Measurements from ENCODE around the gene CHAF1A. TPM values are rescaled to one million over a fixed set of nuclear protein-coding genes. Genes with fewer than 3 reads are reported as not detected.
A peak's percentile ranks its signal among the peaks of the same experiment; 100 is the strongest.

The CHAF1A gene
- total and polyA plus RNA-seq, 2 donors (not counting 1 experiment from before 2014, with no cell fraction given), result 5.9 TPM

- Histone ChIP-seq H3K27ac (ENCODE audit: insufficient read depth, low read length) (no peak overlapping the region), H3K79me2 (ENCODE audit: control insufficient read depth, insufficient read depth, low read length) (peaks cover 83% of the 10 kb centered on the region), H3K27me3 (ENCODE audit: control insufficient read depth, insufficient read depth, low read length) (no peaks in the 10 kb centered on the region), H3K9me3 (ENCODE audit: control insufficient read depth, insufficient read depth, low read depth, low read length) (no peaks in the 10 kb centered on the region), H3K4me3 (replicated peaks in 1 of 4; ENCODE audit: control extremely low read depth in 1 of 4, insufficient read depth in 1 of 4, low read depth in 3 of 4, low read length in 4 of 4) (no peak overlapping the region), H3K9ac (ENCODE audit: insufficient read depth, low read length) (no peak overlapping the region), H3K36me3 (ENCODE audit: control insufficient read depth, insufficient read depth, low read length) (peaks cover 5% of the 10 kb centered on the region), H4K20me1 (ENCODE audit: control insufficient read depth, extremely low read depth, insufficient read depth, low read length) (no peaks in the 10 kb centered on the region), H2AFZ (ENCODE audit: low read length) (no peak overlapping the region), H3K4me2 (ENCODE audit: extremely low read depth, insufficient read depth, low read length) (no peak overlapping the region), H3K4me1 (ENCODE audit: control insufficient read depth, extremely low read depth, insufficient read depth, low read length) (peaks cover 21% of the 10 kb centered on the region)
- TF ChIP-seq EZH2 (IDR thresholded peaks at IDR 0.05; ENCODE audit: low read length, missing control alignments) (no peak), CTCF (conservative IDR thresholded peaks at IDR 0.05 in 1 of 2, IDR thresholded peaks at IDR 0.05 in 1 of 2; ENCODE audit: low read depth in 1 of 2, low read length in 2 of 2) (no peak)
- no peak for DNase-seq (ENCODE audit: low read depth in 2 of 2)
These were observed 22.1 kb upstream of the CHAF1A start for GRCh38 chr19:4380254-4380727.

- peak in 1 of 2 donors; percentile 38 for DNase-seq (ENCODE audit: low read depth in 2 of 2)
- H3K27me3 ChIP-seq (ENCODE audit: control insufficient read depth, insufficient read depth, low read length), result no peaks in the 10 kb centered on the region
- H2AFZ ChIP-seq (ENCODE audit: low read length), result no peak overlapping the region
- H3K9ac ChIP-seq (ENCODE audit: insufficient read depth, low read length), result no peak overlapping the region
- no peak for TF ChIP-seq EZH2 (IDR thresholded peaks at IDR 0.05; ENCODE audit: low read length, missing control alignments)
- no peak for TF ChIP-seq CTCF (conservative IDR thresholded peaks at IDR 0.05 in 1 of 2, IDR thresholded peaks at IDR 0.05 in 1 of 2; ENCODE audit: low read depth in 1 of 2, low read length in 2 of 2)
- peaks cover 89% of the 10 kb centered on the region for H3K79me2 ChIP-seq (ENCODE audit: control insufficient read depth, insufficient read depth, low read length)
- no peaks in the 10 kb centered on the region for H3K9me3 ChIP-seq (ENCODE audit: control insufficient read depth, insufficient read depth, low read depth, low read length)
- peaks cover 14% of the 10 kb centered on the region for H3K4me1 ChIP-seq (ENCODE audit: control insufficient read depth, extremely low read depth, insufficient read depth, low read length)
- H4K20me1 ChIP-seq (ENCODE audit: control insufficient read depth, extremely low read depth, insufficient read depth, low read length), result no peaks in the 10 kb centered on the region
- H3K27ac ChIP-seq (ENCODE audit: insufficient read depth, low read length), result no peak overlapping the region
- H3K4me3 ChIP-seq (replicated peaks in 1 of 4; ENCODE audit: control extremely low read depth in 1 of 4, insufficient read depth in 1 of 4, low read depth in 3 of 4, low read length in 4 of 4), result no peak overlapping the region
- H3K4me2 ChIP-seq (ENCODE audit: extremely low read depth, insufficient read depth, low read length), result no peak overlapping the region
- peaks cover 7% of the 10 kb centered on the region for H3K36me3 ChIP-seq (ENCODE audit: control insufficient read depth, insufficient read depth, low read length)
These were observed 17.0 kb upstream of the CHAF1A start for GRCh38 chr19:4385291-4386040.

GRCh38 chr19:4386041-4386782, 16.2 kb upstream of the CHAF1A start:
- H3K27me3 ChIP-seq (ENCODE audit: control insufficient read depth, insufficient read depth, low read length), result no peaks in the 10 kb centered on the region
- TF ChIP-seq CTCF (conservative IDR thresholded peaks at IDR 0.05 in 1 of 2, IDR thresholded peaks at IDR 0.05 in 1 of 2; ENCODE audit: low read depth in 1 of 2, low read length in 2 of 2) (peak; percentile 13 to 54), EZH2 (IDR thresholded peaks at IDR 0.05; ENCODE audit: low read length, missing control alignments) (no peak)
- peaks cover 19% of the 10 kb centered on the region for H3K4me1 ChIP-seq (ENCODE audit: control insufficient read depth, extremely low read depth, insufficient read depth, low read length)
- H3K4me2 ChIP-seq (ENCODE audit: extremely low read depth, insufficient read depth, low read length), result no peak overlapping the region
- no peak for DNase-seq (ENCODE audit: low read depth in 2 of 2)
- H3K9me3 ChIP-seq (ENCODE audit: control insufficient read depth, insufficient read depth, low read depth, low read length), result no peaks in the 10 kb centered on the region
- no peaks in the 10 kb centered on the region for H4K20me1 ChIP-seq (ENCODE audit: control insufficient read depth, extremely low read depth, insufficient read depth, low read length)
- peaks cover 90% of the 10 kb centered on the region for H3K79me2 ChIP-seq (ENCODE audit: control insufficient read depth, insufficient read depth, low read length)
- H3K27ac ChIP-seq (ENCODE audit: insufficient read depth, low read length), result no peak overlapping the region
- no peak overlapping the region for H3K9ac ChIP-seq (ENCODE audit: insufficient read depth, low read length)
- H3K36me3 ChIP-seq (ENCODE audit: control insufficient read depth, insufficient read depth, low read length), result peaks cover 7% of the 10 kb centered on the region
- no peak overlapping the region for H3K4me3 ChIP-seq (replicated peaks in 1 of 4; ENCODE audit: control extremely low read depth in 1 of 4, insufficient read depth in 1 of 4, low read depth in 3 of 4, low read length in 4 of 4)
- H2AFZ ChIP-seq (ENCODE audit: low read length), result no peak overlapping the region
